HepG2 (cell line): ENCODE measurements around the gene TMTC2. TPM values are rescaled to one million over a fixed set of nuclear protein-coding genes. Genes with fewer than 3 reads are reported as not detected.

ENCODE experiments used
- ATAC-seq: fragments of 200-7000 bp; cut with Tn5 transposase; 3 replicates; pipeline ENCODE4 v1.9.1; 2020; ENCODE audit warnings: mild to moderate bottlenecking, moderate library complexity
- BruUV-seq: library from RNA; stranded (reverse); fragments of 400-500 nt; replicated peaks from 2 replicates; lab custom pipeline; 2021; lab: Mats Ljungman, UMichigan
- CTCF ChIA-PET: fragments of 300-600 bp; formaldehyde crosslinking; extraction: SDS; loops from one replicate; lab custom pipeline; 2021; ENCODE audit warnings: low total read pairs, inconsistent platforms, low intra/inter-chr PET ratio; lab: Yijun Ruan, JAX
- POLR2A ChIA-PET: fragments of 350-600 bp; sonication (Branson Sonifier 250); formaldehyde crosslinking; loops from one replicate; lab custom pipeline; 2020; ENCODE audit warnings: antibody characterized with exemption, inconsistent platforms; lab: Yijun Ruan, JAX
- DNase-seq: peaks from one replicate; pipeline ENCODE4 v3.0.0-alpha.2; 2015; ENCODE audit warnings: low spot score
- FAIRE-seq: peaks from 3 replicates; lab custom pipeline; 2011; peaks lifted over from hg19 to GRCh38; lab: Jason Lieb, UNC
- H2AFZ ChIP-seq: one replicate; pipeline ENCODE4 v1.6.1; 2011; ENCODE audit warnings: low read length, inconsistent platforms
- H3K27ac ChIP-seq: fragments of 300-600 bp; 3 replicates; pipeline ENCODE4 v1.8.0; 2011; ENCODE audit warnings: mixed run types, mild to moderate bottlenecking, mixed read lengths, low read length, inconsistent platforms; ENCODE audit not compliant: insufficient read depth; ENCODE audit errors: extremely low read length
- H3K27me3 ChIP-seq, 2 experiments: fragments of 200-600 bp in 1 of 2; 2 replicates in 1 of 2; 3 replicates in 1 of 2; pipeline versions ENCODE4 v1.6.0 to v1.8.0; 2011; ENCODE audit warnings: low read length in 2 of 2, mild to moderate bottlenecking in 2 of 2, moderate library complexity in 2 of 2, inconsistent platforms in 1 of 2; ENCODE audit not compliant: insufficient read depth in 2 of 2, control insufficient read depth in 1 of 2
- H3K36me3 ChIP-seq, 2 experiments: fragments of 200-600 bp in 1 of 2; replicated peaks in 1 of 2; 2 replicates in 1 of 2; 3 replicates in 1 of 2; pipeline versions ENCODE4 v1.5.1 to v1.8.0; 2011; ENCODE audit warnings: low read length in 2 of 2, inconsistent platforms in 1 of 2; ENCODE audit not compliant: insufficient read depth in 2 of 2, control insufficient read depth in 1 of 2
- H3K4me1 ChIP-seq: 2 replicates; pipeline ENCODE4 v1.5.1; 2012; ENCODE audit warnings: low read length, inconsistent platforms; ENCODE audit not compliant: insufficient read depth
- H3K4me2 ChIP-seq: 2 replicates; pipeline ENCODE4 v1.6.0; 2011; ENCODE audit warnings: low read depth, low read length, inconsistent platforms
- H3K4me3 ChIP-seq, 3 experiments: fragments of 200-600 bp in 1 of 3; sonication (generic), shearing (Covaris generic) in 1 of 3; replicated peaks in 1 of 3; 2 replicates each; pipeline ENCODE4 v1.5.1; 2011 to 2016; ENCODE audit warnings: low read length in 3 of 3, inconsistent platforms in 2 of 3, low read depth in 2 of 3, mild to moderate bottlenecking in 2 of 3, control low read depth in 1 of 3, mixed read lengths in 1 of 3; ENCODE audit not compliant: insufficient read depth in 1 of 3
- H3K79me2 ChIP-seq: one replicate; pipeline ENCODE4 v1.6.1; 2011; ENCODE audit warnings: low read length, inconsistent platforms; ENCODE audit not compliant: insufficient read depth
- H3K9ac ChIP-seq: 2 replicates; pipeline ENCODE4 v1.6.0; 2011; ENCODE audit warnings: mild to moderate bottlenecking, low read depth, low read length, inconsistent platforms; ENCODE audit not compliant: insufficient read depth
- H3K9me3 ChIP-seq: 2 replicates; pipeline ENCODE4 v1.5.1; 2012; ENCODE audit warnings: mild to moderate bottlenecking, low read length
- H4K20me1 ChIP-seq: 2 replicates; pipeline ENCODE4 v1.6.0; 2011; ENCODE audit warnings: inconsistent platforms, mild to moderate bottlenecking, low read length, moderate library complexity; ENCODE audit not compliant: insufficient read depth
- ATF7-NPFF ChIP-seq: sonication (generic); formaldehyde crosslinking; IDR thresholded peaks from 2 replicates; pipeline ENCODE4 v1.8.1; 2023; ENCODE audit warnings: mild to moderate bottlenecking, low read depth, missing genetic modification reagents, moderate library complexity
- MXI1 ChIP-seq: IDR thresholded peaks from 3 replicates; pipeline ENCODE4 v1.6.1; 2012; ENCODE audit warnings: low read depth, low read length, inconsistent platforms, borderline replicate concordance
- TEAD2 ChIP-seq: sonication (generic); formaldehyde crosslinking; IDR thresholded peaks from 2 replicates; pipeline ENCODE4 v1.9.0; 2021; ENCODE audit warnings: missing genetic modification reagents
- ZNF550 ChIP-seq: sonication (generic); formaldehyde crosslinking; IDR thresholded peaks from 2 replicates; pipeline ENCODE4 v1.4.0; 2020; ENCODE audit warnings: mild to moderate bottlenecking, missing genetic modification reagents, borderline replicate concordance
- ZNF775 ChIP-seq: sonication (generic); formaldehyde crosslinking; IDR thresholded peaks from 2 replicates; pipeline ENCODE4 v1.4.0; 2020; ENCODE audit warnings: missing genetic modification reagents, mild to moderate bottlenecking, moderate library complexity, borderline replicate concordance
- WGBS: methylation state at CpG from one replicate; pipeline ENCODE4 v1.1.6; 2017; ENCODE audit warnings: low lambda C conversion rate; 5-methylcytosine and 5-hydroxymethylcytosine counted together
- in situ Hi-C: cut with HindIII; loops from 2 replicates; pipeline ENCODE4 v1.10.0; 2017; ENCODE audit warnings: low pct_unique_long_range_greater_than_20kb; ENCODE audit not compliant: extremely low pct_ligation_motif_present
- intact Hi-C: fragments of 100-400 bp; cut with micrococcal nuclease; formaldehyde crosslinking; loops from one replicate; pipeline ENCODE4 v1.10.0; 2022; ENCODE audit not compliant: unreplicated experiment
- polyA plus RNA-seq, 8 experiments: library from polyadenylated mRNA; depleted of rRNA in 3 of 8; stranded (reverse) in 7 of 8; unstranded in 1 of 8; fragments of >200 nt; fragmentation: Illumina TruSeq in 4 of 8; extraction: Trizol in 4 of 8; gene quantifications; 2 replicates each; pipeline versions ENCODE4 v1.2.1 to v1.2.3, GENCODE V29; 2011 to 2016; ENCODE audit warnings: low read depth in 4 of 8, missing spikeins in 1 of 8, mixed read lengths in 1 of 8; ENCODE audit not compliant: insufficient read depth in 1 of 8
- total RNA-seq, 5 experiments: library from RNA; depleted of rRNA; stranded (reverse); fragments of >200 nt; fragmentation: Illumina TruSeq; extraction: Trizol; gene quantifications; 2 replicates each; pipeline ENCODE4 v1.2.3, GENCODE V29; 2016; ENCODE audit warnings: low read depth in 1 of 5
- TF ChIP-seq, protein P1 (sequence below): sonication (generic); formaldehyde crosslinking; IDR thresholded peaks from 2 replicates; pipeline ENCODE4 v1.5.0; 2020; ENCODE audit warnings: mild to moderate bottlenecking, missing genetic modification reagents
- TF ChIP-seq, protein P2 (sequence below): sonication (generic); formaldehyde crosslinking; IDR thresholded peaks from 2 replicates; pipeline ENCODE4 v1.4.0; 2020; ENCODE audit warnings: mild to moderate bottlenecking, missing genetic modification reagents
- TF ChIP-seq, protein P3 (sequence below): sonication (generic); formaldehyde crosslinking; conservative IDR thresholded peaks from 2 replicates; pipeline ENCODE4 v1.4.0; 2020; ENCODE audit warnings: mild to moderate bottlenecking, missing genetic modification reagents, moderate library complexity

Gene TMTC2
- total and polyA plus RNA-seq, 2 of the 13 experiments (the other 11 are each of a cell fraction or from before 2014, with no cell fraction given): 0.55 to 0.63 TPM

DNA sequence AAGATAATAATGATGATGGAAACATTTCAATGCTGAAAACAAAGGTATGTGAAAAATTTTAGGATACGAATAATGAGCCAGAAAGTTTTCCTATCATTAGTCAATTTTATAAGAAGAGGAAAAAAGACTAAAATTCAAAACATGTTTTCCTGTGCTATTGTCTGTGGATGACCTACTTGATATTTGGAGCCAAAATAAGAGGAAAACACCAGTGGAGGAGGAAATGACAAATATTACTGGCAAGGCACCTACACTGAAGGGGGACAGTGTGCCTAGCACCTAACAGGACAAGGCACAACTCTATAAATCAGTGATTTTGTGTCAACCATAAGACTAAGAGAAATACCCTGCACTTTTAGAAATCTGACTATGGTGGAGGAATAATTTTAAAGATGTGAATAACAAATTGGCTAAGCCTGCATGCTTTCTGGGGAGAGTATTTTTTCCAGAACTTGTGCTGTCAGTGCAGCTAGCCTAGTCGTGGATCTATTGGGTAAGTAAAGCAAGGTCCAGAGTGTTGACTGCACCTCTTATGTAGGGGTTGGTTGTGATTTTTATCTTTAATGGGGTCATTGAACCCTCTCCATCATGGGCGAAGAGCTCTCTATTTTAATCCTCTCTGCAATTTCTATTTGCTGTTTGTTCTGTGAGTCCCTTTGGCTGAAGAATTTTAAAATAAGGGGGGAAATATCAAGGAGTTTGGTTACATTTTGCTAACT is 398.0 kb downstream of the TMTC2 start:
- in situ Hi-C loops: no loop called here
- no TSS peak for BruUV-seq
- CTCF ChIA-PET: no interaction called here
- FAIRE-seq (no peak), ATAC-seq (no peak), DNase-seq (no peak)
- H3K4me2 ChIP-seq: no peak overlapping the region
- intact Hi-C loops: no loop called here
- H2AFZ ChIP-seq: no peak overlapping the region
- no peaks in the 10 kb centered on the region for H3K4me1 ChIP-seq
- H3K27ac ChIP-seq: no peak overlapping the region
- H3K79me2 ChIP-seq: no peaks in the 10 kb centered on the region
- H3K36me3 ChIP-seq: no peaks in the 10 kb centered on the region
- no peaks in the 10 kb centered on the region for H3K27me3 ChIP-seq
- H3K4me3 ChIP-seq: no peak overlapping the region
- H3K9me3 ChIP-seq: no peaks in the 10 kb centered on the region
- H3K9ac ChIP-seq: no peak overlapping the region
- no peak for TF ChIP-seq ATF7-NPFF (CRISPR knock-in tag)
- TF ChIP-seq, protein P1, sequence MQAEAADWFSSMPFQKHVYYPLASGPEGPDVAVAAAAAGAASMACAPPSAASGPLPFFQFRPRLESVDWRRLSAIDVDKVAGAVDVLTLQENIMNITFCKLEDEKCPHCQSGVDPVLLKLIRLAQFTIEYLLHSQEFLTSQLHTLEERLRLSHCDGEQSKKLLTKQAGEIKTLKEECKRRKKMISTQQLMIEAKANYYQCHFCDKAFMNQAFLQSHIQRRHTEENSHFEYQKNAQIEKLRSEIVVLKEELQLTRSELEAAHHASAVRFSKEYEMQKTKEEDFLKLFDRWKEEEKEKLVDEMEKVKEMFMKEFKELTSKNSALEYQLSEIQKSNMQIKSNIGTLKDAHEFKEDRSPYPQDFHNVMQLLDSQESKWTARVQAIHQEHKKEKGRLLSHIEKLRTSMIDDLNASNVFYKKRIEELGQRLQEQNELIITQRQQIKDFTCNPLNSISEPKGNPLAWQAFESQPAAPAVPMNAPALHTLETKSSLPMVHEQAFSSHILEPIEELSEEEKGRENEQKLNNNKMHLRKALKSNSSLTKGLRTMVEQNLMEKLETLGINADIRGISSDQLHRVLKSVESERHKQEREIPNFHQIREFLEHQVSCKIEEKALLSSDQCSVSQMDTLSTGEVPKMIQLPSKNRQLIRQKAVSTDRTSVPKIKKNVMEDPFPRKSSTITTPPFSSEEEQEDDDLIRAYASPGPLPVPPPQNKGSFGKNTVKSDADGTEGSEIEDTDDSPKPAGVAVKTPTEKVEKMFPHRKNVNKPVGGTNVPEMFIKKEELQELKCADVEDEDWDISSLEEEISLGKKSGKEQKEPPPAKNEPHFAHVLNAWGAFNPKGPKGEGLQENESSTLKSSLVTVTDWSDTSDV: no peak
- TF ChIP-seq, protein P2, sequence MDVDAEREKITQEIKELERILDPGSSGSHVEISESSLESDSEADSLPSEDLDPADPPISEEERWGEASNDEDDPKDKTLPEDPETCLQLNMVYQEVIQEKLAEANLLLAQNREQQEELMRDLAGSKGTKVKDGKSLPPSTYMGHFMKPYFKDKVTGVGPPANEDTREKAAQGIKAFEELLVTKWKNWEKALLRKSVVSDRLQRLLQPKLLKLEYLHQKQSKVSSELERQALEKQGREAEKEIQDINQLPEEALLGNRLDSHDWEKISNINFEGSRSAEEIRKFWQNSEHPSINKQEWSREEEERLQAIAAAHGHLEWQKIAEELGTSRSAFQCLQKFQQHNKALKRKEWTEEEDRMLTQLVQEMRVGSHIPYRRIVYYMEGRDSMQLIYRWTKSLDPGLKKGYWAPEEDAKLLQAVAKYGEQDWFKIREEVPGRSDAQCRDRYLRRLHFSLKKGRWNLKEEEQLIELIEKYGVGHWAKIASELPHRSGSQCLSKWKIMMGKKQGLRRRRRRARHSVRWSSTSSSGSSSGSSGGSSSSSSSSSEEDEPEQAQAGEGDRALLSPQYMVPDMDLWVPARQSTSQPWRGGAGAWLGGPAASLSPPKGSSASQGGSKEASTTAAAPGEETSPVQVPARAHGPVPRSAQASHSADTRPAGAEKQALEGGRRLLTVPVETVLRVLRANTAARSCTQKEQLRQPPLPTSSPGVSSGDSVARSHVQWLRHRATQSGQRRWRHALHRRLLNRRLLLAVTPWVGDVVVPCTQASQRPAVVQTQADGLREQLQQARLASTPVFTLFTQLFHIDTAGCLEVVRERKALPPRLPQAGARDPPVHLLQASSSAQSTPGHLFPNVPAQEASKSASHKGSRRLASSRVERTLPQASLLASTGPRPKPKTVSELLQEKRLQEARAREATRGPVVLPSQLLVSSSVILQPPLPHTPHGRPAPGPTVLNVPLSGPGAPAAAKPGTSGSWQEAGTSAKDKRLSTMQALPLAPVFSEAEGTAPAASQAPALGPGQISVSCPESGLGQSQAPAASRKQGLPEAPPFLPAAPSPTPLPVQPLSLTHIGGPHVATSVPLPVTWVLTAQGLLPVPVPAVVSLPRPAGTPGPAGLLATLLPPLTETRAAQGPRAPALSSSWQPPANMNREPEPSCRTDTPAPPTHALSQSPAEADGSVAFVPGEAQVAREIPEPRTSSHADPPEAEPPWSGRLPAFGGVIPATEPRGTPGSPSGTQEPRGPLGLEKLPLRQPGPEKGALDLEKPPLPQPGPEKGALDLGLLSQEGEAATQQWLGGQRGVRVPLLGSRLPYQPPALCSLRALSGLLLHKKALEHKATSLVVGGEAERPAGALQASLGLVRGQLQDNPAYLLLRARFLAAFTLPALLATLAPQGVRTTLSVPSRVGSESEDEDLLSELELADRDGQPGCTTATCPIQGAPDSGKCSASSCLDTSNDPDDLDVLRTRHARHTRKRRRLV: no peak
- no peak for TF ChIP-seq MXI1
- no peak for TF ChIP-seq TEAD2 (CRISPR knock-in tag)
- TF ChIP-seq, protein P3, sequence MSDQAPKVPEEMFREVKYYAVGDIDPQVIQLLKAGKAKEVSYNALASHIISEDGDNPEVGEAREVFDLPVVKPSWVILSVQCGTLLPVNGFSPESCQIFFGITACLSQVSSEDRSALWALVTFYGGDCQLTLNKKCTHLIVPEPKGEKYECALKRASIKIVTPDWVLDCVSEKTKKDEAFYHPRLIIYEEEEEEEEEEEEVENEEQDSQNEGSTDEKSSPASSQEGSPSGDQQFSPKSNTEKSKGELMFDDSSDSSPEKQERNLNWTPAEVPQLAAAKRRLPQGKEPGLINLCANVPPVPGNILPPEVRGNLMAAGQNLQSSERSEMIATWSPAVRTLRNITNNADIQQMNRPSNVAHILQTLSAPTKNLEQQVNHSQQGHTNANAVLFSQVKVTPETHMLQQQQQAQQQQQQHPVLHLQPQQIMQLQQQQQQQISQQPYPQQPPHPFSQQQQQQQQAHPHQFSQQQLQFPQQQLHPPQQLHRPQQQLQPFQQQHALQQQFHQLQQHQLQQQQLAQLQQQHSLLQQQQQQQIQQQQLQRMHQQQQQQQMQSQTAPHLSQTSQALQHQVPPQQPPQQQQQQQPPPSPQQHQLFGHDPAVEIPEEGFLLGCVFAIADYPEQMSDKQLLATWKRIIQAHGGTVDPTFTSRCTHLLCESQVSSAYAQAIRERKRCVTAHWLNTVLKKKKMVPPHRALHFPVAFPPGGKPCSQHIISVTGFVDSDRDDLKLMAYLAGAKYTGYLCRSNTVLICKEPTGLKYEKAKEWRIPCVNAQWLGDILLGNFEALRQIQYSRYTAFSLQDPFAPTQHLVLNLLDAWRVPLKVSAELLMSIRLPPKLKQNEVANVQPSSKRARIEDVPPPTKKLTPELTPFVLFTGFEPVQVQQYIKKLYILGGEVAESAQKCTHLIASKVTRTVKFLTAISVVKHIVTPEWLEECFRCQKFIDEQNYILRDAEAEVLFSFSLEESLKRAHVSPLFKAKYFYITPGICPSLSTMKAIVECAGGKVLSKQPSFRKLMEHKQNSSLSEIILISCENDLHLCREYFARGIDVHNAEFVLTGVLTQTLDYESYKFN (CRISPR knock-in tag): no peak
- TF ChIP-seq ZNF775: no peak
- TF ChIP-seq ZNF550 (CRISPR knock-in tag): no peak
- TF ChIP-seq, all 625 proteins: peak for 0
- H4K20me1 ChIP-seq: no peaks in the 10 kb centered on the region
- WGBS: 12% methylated on average over 3 of the region's 3 CpGs
- POLR2A ChIA-PET: no interaction called here
